ENCODE measurements around the gene OR5D14.

DNA sequence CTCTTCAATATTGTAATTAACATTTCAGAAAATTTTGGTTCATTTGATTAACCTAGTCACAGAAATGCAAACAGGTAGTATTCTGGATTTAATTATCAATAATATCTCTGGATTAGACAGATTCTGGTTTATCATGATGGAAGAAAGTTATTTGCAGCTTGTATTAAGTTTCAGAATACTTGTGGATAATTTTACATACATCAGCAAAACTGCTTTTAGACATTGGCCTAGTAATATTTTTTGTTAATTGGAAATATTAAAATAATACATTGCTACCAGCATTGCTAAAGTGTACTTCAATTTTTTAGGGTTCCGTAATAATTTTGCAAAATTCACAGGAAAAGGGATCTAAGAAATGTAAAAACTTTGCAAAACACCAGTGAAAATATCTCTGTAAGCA is 3.8 kb upstream of the OR5D14 start:
- TF ChIP-seq, protein P1, sequence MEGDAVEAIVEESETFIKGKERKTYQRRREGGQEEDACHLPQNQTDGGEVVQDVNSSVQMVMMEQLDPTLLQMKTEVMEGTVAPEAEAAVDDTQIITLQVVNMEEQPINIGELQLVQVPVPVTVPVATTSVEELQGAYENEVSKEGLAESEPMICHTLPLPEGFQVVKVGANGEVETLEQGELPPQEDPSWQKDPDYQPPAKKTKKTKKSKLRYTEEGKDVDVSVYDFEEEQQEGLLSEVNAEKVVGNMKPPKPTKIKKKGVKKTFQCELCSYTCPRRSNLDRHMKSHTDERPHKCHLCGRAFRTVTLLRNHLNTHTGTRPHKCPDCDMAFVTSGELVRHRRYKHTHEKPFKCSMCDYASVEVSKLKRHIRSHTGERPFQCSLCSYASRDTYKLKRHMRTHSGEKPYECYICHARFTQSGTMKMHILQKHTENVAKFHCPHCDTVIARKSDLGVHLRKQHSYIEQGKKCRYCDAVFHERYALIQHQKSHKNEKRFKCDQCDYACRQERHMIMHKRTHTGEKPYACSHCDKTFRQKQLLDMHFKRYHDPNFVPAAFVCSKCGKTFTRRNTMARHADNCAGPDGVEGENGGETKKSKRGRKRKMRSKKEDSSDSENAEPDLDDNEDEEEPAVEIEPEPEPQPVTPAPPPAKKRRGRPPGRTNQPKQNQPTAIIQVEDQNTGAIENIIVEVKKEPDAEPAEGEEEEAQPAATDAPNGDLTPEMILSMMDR (IDR thresholded peaks at IDR 0.05): no peak
- TF ChIP-seq POLR2A (IDR thresholded peaks at IDR 0.05): no peak

Data from thyroid gland (tissue), 4 donors.